HEK293T (cell line): ENCODE results near the gene GMDS.
A peak's percentile ranks its signal among the peaks of the same experiment; 100 is the strongest.

Experiments
- CTCF ChIA-PET: fragments of 350-600 bp; formaldehyde crosslinking; extraction: SDS; loops from one replicate; lab custom pipeline; 2021; ENCODE audit warnings: antibody characterized with exemption, inconsistent platforms; lab: Yijun Ruan, JAX
- POLR2A ChIA-PET: fragments of 350-600 bp; formaldehyde crosslinking; extraction: SDS; loops from one replicate; lab custom pipeline; 2020; ENCODE audit warnings: antibody characterized with exemption, inconsistent platforms; lab: Yijun Ruan, JAX
- DNase-seq: peaks from one replicate; pipeline ENCODE4 v3.0.0; 2012; ENCODE audit warnings: mixed read lengths; ENCODE audit errors: extremely low spot score
- ARNT ChIP-seq: fragments of 450-650 bp; IDR thresholded peaks from 2 replicates; pipeline ENCODE4 v1.6.1; 2017; ENCODE audit warnings: mild to moderate bottlenecking
- BHLHE40 ChIP-seq: fragments of 450-650 bp; IDR thresholded peaks from 2 replicates; pipeline ENCODE4 v1.6.1; 2016; ENCODE audit warnings: mild to moderate bottlenecking, moderate library complexity, borderline replicate concordance
- CTBP1 ChIP-seq: fragments of 450-650 bp; IDR thresholded peaks from 2 replicates; pipeline ENCODE4 v1.6.1; 2016; ENCODE audit warnings: borderline replicate concordance
- ELF4 ChIP-seq: fragments of 450-650 bp; IDR thresholded peaks from 2 replicates; pipeline ENCODE4 v1.6.1; 2017; ENCODE audit warnings: antibody characterized with exemption
- FOXA1 ChIP-seq: fragments of 450-650 bp; IDR thresholded peaks from 2 replicates; pipeline ENCODE4 v1.6.1; 2016; ENCODE audit warnings: mild to moderate bottlenecking
- FOXK2 ChIP-seq: fragments of 450-650 bp; IDR thresholded peaks from 2 replicates; pipeline ENCODE4 v1.6.1; 2016; ENCODE audit warnings: mild to moderate bottlenecking
- FOXM1 ChIP-seq: fragments of 450-650 bp; IDR thresholded peaks from 2 replicates; pipeline ENCODE4 v1.6.1; 2017; ENCODE audit warnings: mild to moderate bottlenecking, borderline replicate concordance
- HDGF ChIP-seq: fragments of 450-650 bp; IDR thresholded peaks from 2 replicates; pipeline ENCODE4 v1.6.1; 2017; ENCODE audit warnings: antibody characterized with exemption, borderline replicate concordance
- L3MBTL2 ChIP-seq: fragments of 450-650 bp; conservative IDR thresholded peaks from 2 replicates; pipeline ENCODE4 v1.6.1; 2016; ENCODE audit warnings: mild to moderate bottlenecking
- LEF1 ChIP-seq: fragments of 450-650 bp; IDR thresholded peaks from 2 replicates; pipeline ENCODE4 v1.6.1; 2017; ENCODE audit warnings: mild to moderate bottlenecking, borderline replicate concordance
- NFRKB ChIP-seq: fragments of 450-650 bp; IDR thresholded peaks from 2 replicates; pipeline ENCODE4 v1.6.1; 2016; ENCODE audit warnings: mild to moderate bottlenecking, moderate library complexity
- SP1 ChIP-seq: fragments of 450-650 bp; IDR thresholded peaks from 2 replicates; pipeline ENCODE4 v1.6.1; 2017
- SUZ12 ChIP-seq: fragments of 450-650 bp; IDR thresholded peaks from 2 replicates; pipeline ENCODE4 v1.6.1; 2016; ENCODE audit warnings: mild to moderate bottlenecking
- TARDBP ChIP-seq: fragments of 450-650 bp; IDR thresholded peaks from 2 replicates; pipeline ENCODE4 v1.6.1; 2016
- ZNF384 ChIP-seq: fragments of 450-650 bp; IDR thresholded peaks from 2 replicates; pipeline ENCODE4 v1.6.1; 2016
- TF ChIP-seq, protein P1 (sequence below): fragments of 450-650 bp; IDR thresholded peaks from 2 replicates; pipeline ENCODE4 v1.6.1; 2016

GMDS gene

DNA sequence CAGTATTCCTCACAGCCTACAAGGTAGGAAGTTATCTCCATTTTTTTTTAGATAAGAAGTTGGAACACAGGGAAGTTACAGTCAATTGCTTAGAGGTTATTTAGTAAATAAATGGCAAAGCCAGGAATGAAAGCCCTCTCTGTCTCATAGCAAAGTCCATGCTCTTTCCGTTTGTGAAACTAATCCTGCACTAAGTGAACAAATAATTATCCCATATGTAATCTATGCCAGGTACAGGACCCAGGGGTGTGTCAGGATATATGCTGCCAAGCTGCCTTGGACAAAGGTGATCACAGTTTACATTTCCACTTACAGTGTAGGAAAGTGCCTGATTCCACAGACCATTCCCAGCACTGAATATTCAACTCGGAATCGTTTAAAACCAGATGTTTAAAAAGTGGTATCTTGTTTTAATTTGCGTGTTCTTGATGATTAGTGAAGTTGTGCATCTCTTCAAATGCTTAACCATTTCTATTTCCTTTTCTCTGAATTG lies 13.6 kb upstream of the GMDS start:
- POLR2A ChIA-PET, result no interaction called here
- TF ChIP-seq TARDBP, result no peak
- DNase-seq, result no peak
- CTCF ChIA-PET, result interaction anchor here (0.7 kb wide), 1 partner anchor 1871 kb away, joined by 3 read pairs; no protein-coding TSS in a partner anchor

DNA sequence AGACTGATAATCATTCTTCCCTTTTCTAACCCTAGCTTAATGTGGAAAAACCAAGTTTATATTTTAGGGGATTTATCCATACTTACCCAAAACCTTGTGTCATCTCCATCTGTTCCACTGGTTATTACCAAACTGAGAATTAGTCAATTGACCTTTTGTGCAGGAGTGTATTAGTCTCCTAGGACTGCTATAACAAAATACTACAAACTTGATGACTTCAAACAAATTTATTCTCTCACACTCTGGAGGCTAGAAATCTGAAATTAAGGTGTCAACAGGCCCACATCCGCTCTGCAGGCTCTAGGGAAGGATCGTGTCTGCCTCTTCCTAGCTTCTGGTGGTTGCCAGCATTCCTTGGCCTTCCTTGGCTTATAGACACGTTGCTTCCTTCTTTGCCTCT lies 12.7 kb upstream of the GMDS start:
- DNase-seq, result no peak
- no peak for TF ChIP-seq SP1
- TF ChIP-seq ELF4, result no peak
- TF ChIP-seq CTBP1, result no peak
- no peak for TF ChIP-seq HDGF
- no peak for TF ChIP-seq L3MBTL2
- TF ChIP-seq, protein P1, sequence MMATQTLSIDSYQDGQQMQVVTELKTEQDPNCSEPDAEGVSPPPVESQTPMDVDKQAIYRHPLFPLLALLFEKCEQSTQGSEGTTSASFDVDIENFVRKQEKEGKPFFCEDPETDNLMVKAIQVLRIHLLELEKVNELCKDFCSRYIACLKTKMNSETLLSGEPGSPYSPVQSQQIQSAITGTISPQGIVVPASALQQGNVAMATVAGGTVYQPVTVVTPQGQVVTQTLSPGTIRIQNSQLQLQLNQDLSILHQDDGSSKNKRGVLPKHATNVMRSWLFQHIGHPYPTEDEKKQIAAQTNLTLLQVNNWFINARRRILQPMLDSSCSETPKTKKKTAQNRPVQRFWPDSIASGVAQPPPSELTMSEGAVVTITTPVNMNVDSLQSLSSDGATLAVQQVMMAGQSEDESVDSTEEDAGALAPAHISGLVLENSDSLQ, result no peak
- TF ChIP-seq FOXK2, result no peak
- TF ChIP-seq ARNT, result no peak
- TF ChIP-seq FOXM1, result no peak
- TF ChIP-seq SUZ12, result no peak
- no peak for TF ChIP-seq NFRKB
- TF ChIP-seq TARDBP, result no peak
- TF ChIP-seq BHLHE40, result no peak
- no peak for TF ChIP-seq LEF1
- no peak for TF ChIP-seq FOXA1
- TF ChIP-seq ZNF384, result no peak
- CTCF ChIA-PET, result interaction anchor here (0.7 kb wide), 1 partner anchor 1870 kb away, joined by 3 read pairs; no protein-coding TSS in a partner anchor
- POLR2A ChIA-PET, result no interaction called here

DNA sequence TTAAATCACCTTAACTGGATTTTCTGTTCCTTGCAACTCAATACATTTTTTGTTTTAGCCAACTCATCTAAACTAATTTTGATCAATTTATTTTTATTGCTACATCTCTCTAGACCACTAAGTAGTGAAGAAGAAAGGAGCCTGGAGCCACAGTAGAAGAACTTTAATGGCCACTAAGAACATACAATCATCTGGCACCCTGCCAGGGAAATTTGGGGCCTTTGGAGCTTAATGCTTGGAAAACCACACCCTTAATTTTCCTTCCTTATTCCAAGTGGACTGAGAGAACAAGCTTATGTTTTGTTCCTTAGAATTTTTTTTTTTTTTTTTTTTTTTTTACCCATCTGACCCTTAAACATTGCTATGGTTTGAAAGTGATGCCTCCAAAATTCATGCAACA lies 12.0 kb upstream of the GMDS start:
- CTCF ChIA-PET, result no interaction called here
- TF ChIP-seq FOXA1, result no peak
- TF ChIP-seq FOXM1, result no peak
- TF ChIP-seq FOXK2, result no peak
- no peak for TF ChIP-seq LEF1
- TF ChIP-seq ELF4, result no peak
- TF ChIP-seq HDGF, result no peak
- DNase-seq, result no peak
- POLR2A ChIA-PET, result no interaction called here

DNA sequence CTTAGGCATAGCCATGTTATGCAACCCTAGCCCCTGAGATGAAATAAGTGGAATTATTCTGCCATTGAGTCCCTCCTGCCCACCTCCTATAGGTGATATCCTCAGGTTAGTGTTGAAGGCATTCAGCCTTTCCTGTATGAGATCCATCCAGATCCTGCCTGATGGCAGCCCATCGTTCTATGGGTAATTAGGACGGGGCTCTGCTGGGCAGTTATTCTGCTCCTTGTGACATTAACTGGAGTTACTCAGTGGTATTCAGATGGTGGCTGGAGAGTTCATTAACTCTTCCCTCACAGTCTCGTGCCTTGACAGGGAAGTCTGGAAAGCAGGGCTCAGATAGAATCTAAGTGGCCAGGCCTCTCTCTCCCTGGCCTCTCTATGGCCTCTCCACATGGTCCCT lies 9.3 kb upstream of the GMDS start:
- POLR2A ChIA-PET, result no interaction called here
- no peak for DNase-seq
- CTCF ChIA-PET, result no interaction called here
- TF ChIP-seq TARDBP (no peak), LEF1 (no peak), ARNT (no peak), FOXK2 (no peak), BHLHE40 (no peak), NFRKB (no peak), L3MBTL2 (no peak), FOXA1 (no peak), HDGF (no peak), ZNF384 (no peak)
- TF ChIP-seq, protein P1, result no peak

DNA sequence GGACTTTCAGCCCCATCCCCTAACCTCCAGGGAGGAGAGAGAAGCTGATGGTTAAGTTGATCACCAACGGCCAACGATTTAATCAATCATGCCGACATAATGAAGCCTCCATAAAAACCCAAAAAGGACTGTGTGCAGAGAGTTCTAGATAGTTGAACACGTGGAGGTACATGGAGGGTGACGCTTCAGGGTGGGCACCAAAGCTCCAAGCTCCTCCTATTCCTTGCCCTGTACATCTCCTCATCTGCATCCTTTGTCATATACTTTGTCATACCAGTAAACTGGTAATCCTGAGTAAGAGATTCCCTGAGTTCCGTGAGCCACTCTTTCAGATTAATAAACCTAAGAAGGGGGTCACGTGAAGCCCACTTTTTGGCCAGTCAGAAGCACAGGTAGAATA lies 3.7 kb upstream of the GMDS start:
- DNase-seq, result no peak
- ChIA-PET POLR2A (no interaction called here), CTCF (no interaction called here)
- TF ChIP-seq SP1 (no peak), CTBP1 (no peak), ELF4 (no peak), TARDBP (no peak), ZNF384 (no peak), NFRKB (no peak), L3MBTL2 (no peak), ARNT (no peak), HDGF (no peak)

DNA sequence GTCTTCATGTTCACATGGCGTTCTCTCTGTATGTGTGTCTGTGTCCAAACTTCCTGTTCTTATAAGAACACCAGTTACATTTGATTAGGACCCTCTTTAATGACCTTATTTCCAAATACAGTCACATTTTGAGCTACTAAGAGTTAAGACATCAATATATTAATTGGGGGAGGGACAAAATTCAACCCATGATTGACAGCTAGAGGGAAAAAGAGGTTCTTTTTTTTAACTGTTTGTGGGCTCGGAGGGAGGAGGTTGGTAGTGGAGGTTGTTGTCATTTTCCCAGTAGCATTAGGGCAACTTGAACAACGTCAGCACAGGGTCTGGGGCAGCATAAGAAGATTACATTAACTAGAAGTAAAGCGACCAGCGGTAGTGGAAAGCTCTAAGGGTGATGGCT lies 2.3 kb upstream of the GMDS start:
- ChIA-PET CTCF (interaction anchor here (2.6 kb wide), 1 partner anchor 39 kb away, joined by 6 read pairs; no protein-coding TSS in a partner anchor), POLR2A (no interaction called here)
- DNase-seq, result no peak
- no peak for TF ChIP-seq L3MBTL2
- TF ChIP-seq, protein P1, result peak; percentile 73
